Mesothelial cell of epicardium (in vitro differentiated cells): ENCODE data around the gene RPL32. TPM values are rescaled to one million over a fixed set of nuclear protein-coding genes. Genes with fewer than 3 reads are reported as not detected.

Experiments
- DNase-seq, 2 experiments: peaks; one replicate each; pipeline ENCODE4 v3.0.0; 2021; ENCODE audit warnings: low spot score in 2 of 2; ENCODE audit not compliant: unreplicated experiment in 2 of 2
- H3K27ac Mint-ChIP-seq: 2 replicates; pipeline ENCODE4 v1.8.0; 2021; ENCODE audit warnings: mixed read lengths
- H3K27me3 Mint-ChIP-seq: 2 replicates; pipeline ENCODE4 v1.8.0; 2021; ENCODE audit warnings: low read depth, mixed read lengths
- H3K36me3 Mint-ChIP-seq: 2 replicates; pipeline ENCODE4 v1.8.0; 2021; ENCODE audit warnings: mixed read lengths
- H3K4me1 Mint-ChIP-seq: 2 replicates; pipeline ENCODE4 v1.8.0; 2021; ENCODE audit warnings: mixed read lengths
- H3K4me3 Mint-ChIP-seq: 2 replicates; pipeline ENCODE4 v1.8.0; 2021; ENCODE audit warnings: mild to moderate bottlenecking, moderate library complexity, mixed read lengths
- H3K9me3 Mint-ChIP-seq: 2 replicates; pipeline ENCODE4 v1.8.0; 2021; ENCODE audit warnings: mixed read lengths
- CTCF ChIP-seq: fragments of 200-600 bp; sonication (generic); IDR thresholded peaks from one replicate; pipeline ENCODE4 v1.5.0; 2021; ENCODE audit warnings: antibody characterized with exemption; ENCODE audit not compliant: unreplicated experiment
- total RNA-seq: library from RNA; stranded (reverse); gene quantifications from 3 replicates; pipeline ENCODE4 v1.2.1, GENCODE V29; 2021

RPL32 gene
- total RNA-seq, 1 donor from 2014 or later = 1,710 TPM

GRCh38 chr3:12808587-12808986 lies 32.8 kb downstream of the RPL32 start:
- H3K4me3 Mint-ChIP-seq = peak overlapping the region; percentile 49

GRCh38 chr3:12807601-12808359 lies 33.6 kb downstream of the RPL32 start:
- Mint-ChIP-seq H3K27ac (no peak overlapping the region), H3K36me3 (peaks cover 9% of the 10 kb centered on the region), H3K4me3 (no peak overlapping the region), H3K27me3 (no peaks in the 10 kb centered on the region), H3K9me3 (no peaks in the 10 kb centered on the region), H3K4me1 (peaks cover 5% of the 10 kb centered on the region)
- TF ChIP-seq CTCF = no peak
- DNase-seq = no peak

More at GRCh38 chr3:12808587-12808986, 32.8 kb downstream of the RPL32 start:
- TF ChIP-seq CTCF = no peak
- no peak for DNase-seq
- H3K9me3 Mint-ChIP-seq = no peaks in the 10 kb centered on the region
- H3K27me3 Mint-ChIP-seq = no peaks in the 10 kb centered on the region
- H3K36me3 Mint-ChIP-seq = peaks cover 4% of the 10 kb centered on the region
- H3K27ac Mint-ChIP-seq = no peak overlapping the region
- H3K4me1 Mint-ChIP-seq = peaks cover 5% of the 10 kb centered on the region

GRCh38 chr3:12807066-12807465 lies 34.3 kb downstream of the RPL32 start:
- no peak overlapping the region for H3K4me3 Mint-ChIP-seq
- H3K9me3 Mint-ChIP-seq = no peaks in the 10 kb centered on the region
- TF ChIP-seq CTCF = no peak
- no peak for DNase-seq
- peaks cover 5% of the 10 kb centered on the region for H3K4me1 Mint-ChIP-seq
- H3K27me3 Mint-ChIP-seq = no peaks in the 10 kb centered on the region
- peaks cover 9% of the 10 kb centered on the region for H3K36me3 Mint-ChIP-seq
- no peak overlapping the region for H3K27ac Mint-ChIP-seq

GRCh38 chr3:12803371-12803770 lies 38.0 kb downstream of the RPL32 start:
- no peak for TF ChIP-seq CTCF
- no peak overlapping the region for H3K4me3 Mint-ChIP-seq
- H3K27ac Mint-ChIP-seq = no peak overlapping the region
- no peaks in the 10 kb centered on the region for H3K27me3 Mint-ChIP-seq
- no peak for DNase-seq
- H3K4me1 Mint-ChIP-seq = no peaks in the 10 kb centered on the region
- no peaks in the 10 kb centered on the region for H3K9me3 Mint-ChIP-seq
- H3K36me3 Mint-ChIP-seq = peaks cover 9% of the 10 kb centered on the region

GRCh38 chr3:12799525-12800440 lies 41.6 kb downstream of the RPL32 start:
- peaks cover 5% of the 10 kb centered on the region for H3K4me1 Mint-ChIP-seq
- H3K4me3 Mint-ChIP-seq = no peak overlapping the region
- no peaks in the 10 kb centered on the region for H3K9me3 Mint-ChIP-seq
- no peak for TF ChIP-seq CTCF
- no peaks in the 10 kb centered on the region for H3K27me3 Mint-ChIP-seq
- peaks cover 6% of the 10 kb centered on the region for H3K36me3 Mint-ChIP-seq
- no peak overlapping the region for H3K27ac Mint-ChIP-seq
- no peak for DNase-seq
